Neutrophil (primary cell): ENCODE results near the gene RAI1.

ENCODE experiments used
- H3K27ac ChIP-seq: fragments of 200-600 bp; sonication (generic); 2 replicates; pipeline ENCODE4 v1.5.1; 2016; ENCODE audit warnings: mild to moderate bottlenecking, moderate library complexity
- H3K27me3 ChIP-seq: fragments of 200-600 bp; sonication (generic); 2 replicates; pipeline ENCODE4 v1.6.0; 2016; ENCODE audit warnings: mild to moderate bottlenecking
- H3K36me3 ChIP-seq: fragments of 200-600 bp; sonication (generic); 2 replicates; pipeline ENCODE4 v1.5.1; 2017
- H3K4me1 ChIP-seq, 2 experiments: fragments of 200-600 bp in 1 of 2; sonication (generic) in 1 of 2; 1 replicate in 1 of 2; 2 replicates in 1 of 2; pipeline versions ENCODE4 v1.5.1 to v1.6.1; 2013 to 2016; ENCODE audit warnings: low read depth in 1 of 2, low read length in 1 of 2, mild to moderate bottlenecking in 1 of 2, moderate library complexity in 1 of 2; ENCODE audit not compliant: control insufficient read depth in 1 of 2, insufficient read depth in 1 of 2
- H3K4me3 ChIP-seq, 2 experiments: fragments of 200-600 bp in 1 of 2; sonication (generic) in 1 of 2; 1 replicate in 1 of 2; 2 replicates in 1 of 2; pipeline ENCODE4 v1.5.1; 2013 to 2016; ENCODE audit warnings: low read depth in 1 of 2, low read length in 1 of 2, mild to moderate bottlenecking in 1 of 2, moderate library complexity in 1 of 2
- H3K9me3 ChIP-seq: fragments of 200-600 bp; sonication (generic); 2 replicates; pipeline ENCODE4 v1.5.1; 2016
- CTCF ChIP-seq: fragments of 200-600 bp; sonication (generic); IDR thresholded peaks from 2 replicates; pipeline ENCODE4 v1.5.1; 2016; ENCODE audit warnings: antibody characterized with exemption

The RAI1 gene

DNA sequence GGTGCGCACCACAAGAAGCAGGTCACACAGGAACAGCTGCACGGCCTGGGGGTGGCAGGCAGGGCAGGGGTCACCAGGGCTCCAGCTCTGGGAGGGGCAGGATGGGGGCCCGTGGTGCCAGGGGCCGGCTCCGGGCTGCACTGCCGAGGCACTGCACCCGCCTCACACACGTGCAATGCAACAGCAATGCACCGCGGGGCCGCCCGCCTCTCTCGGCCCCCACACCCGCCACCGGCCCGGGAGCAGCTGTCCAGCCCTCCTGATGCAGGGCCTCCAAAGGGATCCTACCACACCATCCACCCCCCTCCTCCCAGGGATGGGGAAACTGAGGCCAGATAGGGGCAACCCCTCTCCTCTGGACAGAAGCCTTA lies 132.5 kb downstream of the RAI1 start:
- TF ChIP-seq CTCF: no peak

DNA sequence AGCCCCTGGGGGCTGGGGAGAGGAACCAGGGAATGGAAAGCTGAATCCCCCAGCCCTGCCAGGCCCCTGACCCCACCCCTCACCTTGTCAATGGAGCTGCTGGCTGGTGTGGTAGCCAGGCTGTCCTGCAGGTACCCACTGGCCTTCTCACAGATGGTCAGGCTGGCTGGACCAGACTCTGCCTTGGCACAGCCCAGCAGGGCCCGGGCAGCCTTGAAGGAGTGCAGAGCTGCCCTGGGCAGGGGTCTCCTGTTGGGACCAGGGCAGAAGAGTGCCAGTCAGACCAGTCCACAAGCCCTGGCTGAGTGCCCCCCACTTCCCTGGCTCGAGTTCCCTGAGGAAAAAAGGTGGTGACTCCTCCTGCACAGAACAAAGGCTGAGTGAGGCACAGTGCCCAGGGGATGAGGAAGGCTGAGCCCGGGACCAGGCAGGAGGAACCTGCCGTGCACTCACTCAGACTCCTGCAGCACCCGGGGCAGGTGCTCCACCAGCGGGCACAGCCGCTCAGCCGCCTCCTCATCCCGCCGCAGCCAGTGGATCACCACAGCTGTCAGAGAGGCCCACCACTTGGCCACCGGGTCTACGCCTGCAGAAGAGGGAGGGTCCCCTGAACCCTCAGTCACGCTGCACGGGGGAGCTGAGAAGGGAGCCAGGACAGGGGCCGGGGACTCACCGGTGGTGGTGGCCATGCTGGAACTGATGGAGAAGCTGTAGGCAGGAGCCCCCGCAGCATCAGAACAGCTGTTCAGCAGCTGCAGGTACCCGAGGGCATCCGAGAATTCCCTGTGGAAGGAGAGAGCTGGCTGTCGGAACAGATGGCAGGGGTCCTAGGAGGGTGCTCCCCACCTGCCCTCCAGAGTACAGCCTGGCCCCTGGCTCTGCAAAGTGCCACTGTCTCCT lies 133.2 kb downstream of the RAI1 start:
- Histone ChIP-seq H3K4me3 (no peak overlapping the region), H3K4me1 (peaks cover 1 to 4% of the 10 kb centered on the region in 2 experiments), H3K9me3 (no peaks in the 10 kb centered on the region), H3K27ac (no peak overlapping the region), H3K36me3 (peaks cover 89% of the 10 kb centered on the region), H3K27me3 (no peaks in the 10 kb centered on the region)
- no peak for TF ChIP-seq CTCF

More for the DNA sequence above, 132.5 kb downstream of the RAI1 start:
- no peaks in the 10 kb centered on the region for H3K9me3 ChIP-seq
- peaks cover 0 to 3% of the 10 kb centered on the region in 2 experiments for H3K4me1 ChIP-seq
- no peak overlapping the region for H3K4me3 ChIP-seq
- no peaks in the 10 kb centered on the region for H3K27me3 ChIP-seq
- no peak overlapping the region for H3K27ac ChIP-seq
- H3K36me3 ChIP-seq: peaks cover 82% of the 10 kb centered on the region

DNA sequence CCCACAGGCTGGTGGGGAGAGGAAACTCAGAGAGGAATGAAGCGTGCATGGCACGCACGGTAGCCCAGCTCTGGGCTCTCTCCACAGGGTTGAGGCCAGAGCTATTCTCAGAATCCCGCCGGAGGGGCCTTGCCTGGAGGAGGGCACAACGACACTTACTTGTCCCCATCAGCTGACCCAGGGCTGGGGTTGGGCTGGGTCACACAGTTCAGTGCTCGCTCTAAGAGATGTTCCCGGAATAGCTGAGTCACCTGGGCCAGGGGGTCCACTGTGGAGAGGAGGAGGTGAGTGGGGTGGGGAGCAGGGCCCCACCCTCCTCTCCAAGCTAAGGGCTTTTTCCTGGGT lies 133.8 kb downstream of the RAI1 start:
- Histone ChIP-seq H3K9me3 (no peaks in the 10 kb centered on the region), H3K4me3 (no peak overlapping the region), H3K36me3 (peaks cover 89% of the 10 kb centered on the region), H3K27me3 (no peaks in the 10 kb centered on the region), H3K4me1 (peaks cover 8 to 10% of the 10 kb centered on the region in 2 experiments), H3K27ac (no peak overlapping the region)
- no peak for TF ChIP-seq CTCF

- Histone ChIP-seq H3K27ac (no peak overlapping the region), H3K4me1 (peaks cover 8 to 10% of the 10 kb centered on the region in 2 experiments), H3K4me3 (no peak overlapping the region), H3K9me3 (no peaks in the 10 kb centered on the region), H3K36me3 (peaks cover 84% of the 10 kb centered on the region), H3K27me3 (no peaks in the 10 kb centered on the region)
- TF ChIP-seq CTCF: no peak
These were observed 134.4 kb downstream of the RAI1 start for GRCh38 chr17:17815436-17816200.

- no peak overlapping the region for H3K27ac ChIP-seq
- peaks cover 78% of the 10 kb centered on the region for H3K36me3 ChIP-seq
- no peaks in the 10 kb centered on the region for H3K9me3 ChIP-seq
- peaks cover 8 to 10% of the 10 kb centered on the region in 2 experiments for H3K4me1 ChIP-seq
- no peaks in the 10 kb centered on the region for H3K27me3 ChIP-seq
- H3K4me3 ChIP-seq: no peak overlapping the region
- TF ChIP-seq CTCF: no peak
These were observed 135.1 kb downstream of the RAI1 start for GRCh38 chr17:17816240-17816814.
